ENCODE measurements around the gene GDF10. TPM values are rescaled to one million over a fixed set of nuclear protein-coding genes. Genes with fewer than 3 reads are reported as not detected.

Gene GDF10
- polyA plus RNA-seq, 4 donors = 0.63 to 1.6 TPM; not detected in 2

- DNase-seq (no peak), FAIRE-seq (no peak)
- H3K4me1 ChIP-seq (ENCODE audit: control insufficient read depth in 3 of 3, insufficient read depth in 2 of 3, low read depth in 1 of 3, low read length in 2 of 3) = peaks cover 0 to 9% (median 7%) of the 10 kb centered on the region in 3 donors
- WGBS, 3 donors = 72 to 86% (median 79%) methylated on average over 7 of the region's 7 CpGs
- no peaks in the 10 kb centered on the region for H3K9me3 ChIP-seq (ENCODE audit: control insufficient read depth in 2 of 2, insufficient read depth in 1 of 2, low read depth in 1 of 2, low read length in 1 of 2)
- no peak overlapping the region for H3K4me3 ChIP-seq (ENCODE audit: low read depth in 1 of 3, low read length in 3 of 3)
- no peaks in the 10 kb centered on the region for H3K36me3 ChIP-seq (ENCODE audit: control insufficient read depth in 3 of 3, insufficient read depth in 2 of 3, low read depth in 1 of 3, low read length in 3 of 3)
- H3K27ac ChIP-seq (ENCODE audit: low read depth in 1 of 3, low read length in 2 of 3) = no peak overlapping the region
- peaks cover 0 to 4% (median 0%) of the 10 kb centered on the region in 3 donors for H3K27me3 ChIP-seq (ENCODE audit: control insufficient read depth in 3 of 3, insufficient read depth in 3 of 3, low read length in 3 of 3)
Observed at GRCh38 chr10:47331954-47332353, 32.0 kb downstream of the GDF10 start.

- Histone ChIP-seq H3K36me3 (ENCODE audit: control insufficient read depth in 3 of 3, insufficient read depth in 2 of 3, low read depth in 1 of 3, low read length in 3 of 3) (no peaks in the 10 kb centered on the region), H3K9me3 (ENCODE audit: control insufficient read depth in 2 of 2, insufficient read depth in 1 of 2, low read depth in 1 of 2, low read length in 1 of 2) (no peaks in the 10 kb centered on the region), H3K4me3 (ENCODE audit: low read depth in 1 of 3, low read length in 3 of 3) (no peak overlapping the region), H3K4me1 (ENCODE audit: control insufficient read depth in 3 of 3, insufficient read depth in 2 of 3, low read depth in 1 of 3, low read length in 2 of 3) (peaks cover 0 to 9% (median 7%) of the 10 kb centered on the region in 3 donors), H3K27ac (ENCODE audit: low read depth in 1 of 3, low read length in 2 of 3) (no peak overlapping the region), H3K27me3 (ENCODE audit: control insufficient read depth in 3 of 3, insufficient read depth in 3 of 3, low read length in 3 of 3) (peaks cover 0 to 4% (median 0%) of the 10 kb centered on the region in 3 donors)
- no peak for DNase-seq
- FAIRE-seq = no peak
- WGBS, 3 donors = 75 to 92% (median 76%) methylated on average over 3 of the region's 3 CpGs
Observed at GRCh38 chr10:47332371-47332770, 32.4 kb downstream of the GDF10 start.

GRCh38 chr10:47332946-47333345 is 32.9 kb downstream of the GDF10 start:
- H3K9me3 ChIP-seq (ENCODE audit: control insufficient read depth in 2 of 2, insufficient read depth in 1 of 2, low read depth in 1 of 2, low read length in 1 of 2) = no peaks in the 10 kb centered on the region
- H3K4me1 ChIP-seq (ENCODE audit: control insufficient read depth in 3 of 3, insufficient read depth in 2 of 3, low read depth in 1 of 3, low read length in 2 of 3) = peaks cover 0 to 9% (median 7%) of the 10 kb centered on the region in 3 donors
- H3K36me3 ChIP-seq (ENCODE audit: control insufficient read depth in 3 of 3, insufficient read depth in 2 of 3, low read depth in 1 of 3, low read length in 3 of 3) = no peaks in the 10 kb centered on the region
- H3K27ac ChIP-seq (ENCODE audit: low read depth in 1 of 3, low read length in 2 of 3) = no peak overlapping the region
- DNase-seq (no peak), FAIRE-seq (no peak)
- WGBS, 3 donors = 78 to 95% (median 92%) methylated on average over 3 of the region's 3 CpGs
- H3K27me3 ChIP-seq (ENCODE audit: control insufficient read depth in 3 of 3, insufficient read depth in 3 of 3, low read length in 3 of 3) = peaks cover 0 to 4% (median 0%) of the 10 kb centered on the region in 3 donors
- no peak overlapping the region for H3K4me3 ChIP-seq (ENCODE audit: low read depth in 1 of 3, low read length in 3 of 3)

GRCh38 chr10:47333532-47333931 is 33.5 kb downstream of the GDF10 start:
- DNase-seq = no peak
- H3K4me1 ChIP-seq (ENCODE audit: control insufficient read depth in 3 of 3, insufficient read depth in 2 of 3, low read depth in 1 of 3, low read length in 2 of 3) = peaks cover 0 to 9% (median 7%) of the 10 kb centered on the region in 3 donors
- no peak overlapping the region for H3K4me3 ChIP-seq (ENCODE audit: low read depth in 1 of 3, low read length in 3 of 3)
- no peak for FAIRE-seq
- H3K36me3 ChIP-seq (ENCODE audit: control insufficient read depth in 3 of 3, insufficient read depth in 2 of 3, low read depth in 1 of 3, low read length in 3 of 3) = no peaks in the 10 kb centered on the region
- 83 to 88% (median 87%) methylated on average over 6 of the region's 6 CpGs for WGBS, 3 donors
- H3K27me3 ChIP-seq (ENCODE audit: control insufficient read depth in 3 of 3, insufficient read depth in 3 of 3, low read length in 3 of 3) = peaks cover 0 to 4% (median 0%) of the 10 kb centered on the region in 3 donors
- H3K27ac ChIP-seq (ENCODE audit: low read depth in 1 of 3, low read length in 2 of 3) = no peak overlapping the region
- no peaks in the 10 kb centered on the region for H3K9me3 ChIP-seq (ENCODE audit: control insufficient read depth in 2 of 2, insufficient read depth in 1 of 2, low read depth in 1 of 2, low read length in 1 of 2)

GRCh38 chr10:47334466-47335295 is 34.7 kb downstream of the GDF10 start:
- no peak for DNase-seq
- no peak overlapping the region for H3K4me3 ChIP-seq (ENCODE audit: low read depth in 1 of 3, low read length in 3 of 3)
- peaks cover 0 to 4% (median 0%) of the 10 kb centered on the region in 3 donors for H3K27me3 ChIP-seq (ENCODE audit: control insufficient read depth in 3 of 3, insufficient read depth in 3 of 3, low read length in 3 of 3)
- H3K9me3 ChIP-seq (ENCODE audit: control insufficient read depth in 2 of 2, insufficient read depth in 1 of 2, low read depth in 1 of 2, low read length in 1 of 2) = no peaks in the 10 kb centered on the region
- FAIRE-seq = no peak
- 83 to 87% (median 85%) methylated on average over 8 of the region's 8 CpGs for WGBS, 3 donors
- peaks cover 0 to 8% (median 6%) of the 10 kb centered on the region in 3 donors for H3K4me1 ChIP-seq (ENCODE audit: control insufficient read depth in 3 of 3, insufficient read depth in 2 of 3, low read depth in 1 of 3, low read length in 2 of 3)
- H3K36me3 ChIP-seq (ENCODE audit: control insufficient read depth in 3 of 3, insufficient read depth in 2 of 3, low read depth in 1 of 3, low read length in 3 of 3) = no peaks in the 10 kb centered on the region
- no peak overlapping the region for H3K27ac ChIP-seq (ENCODE audit: low read depth in 1 of 3, low read length in 2 of 3)

- FAIRE-seq (no peak), DNase-seq (no peak)
- Histone ChIP-seq H3K27ac (ENCODE audit: low read depth in 1 of 3, low read length in 2 of 3) (no peak overlapping the region), H3K36me3 (ENCODE audit: control insufficient read depth in 3 of 3, insufficient read depth in 2 of 3, low read depth in 1 of 3, low read length in 3 of 3) (no peaks in the 10 kb centered on the region), H3K27me3 (ENCODE audit: control insufficient read depth in 3 of 3, insufficient read depth in 3 of 3, low read length in 3 of 3) (peaks cover 0 to 4% (median 0%) of the 10 kb centered on the region in 3 donors), H3K9me3 (ENCODE audit: control insufficient read depth in 2 of 2, insufficient read depth in 1 of 2, low read depth in 1 of 2, low read length in 1 of 2) (no peaks in the 10 kb centered on the region), H3K4me1 (ENCODE audit: control insufficient read depth in 3 of 3, insufficient read depth in 2 of 3, low read depth in 1 of 3, low read length in 2 of 3) (peaks cover 0 to 3% (median 0%) of the 10 kb centered on the region in 3 donors), H3K4me3 (ENCODE audit: low read depth in 1 of 3, low read length in 3 of 3) (no peak overlapping the region)
- 85 to 95% (median 89%) methylated on average over 5 of the region's 5 CpGs for WGBS, 3 donors
Observed at GRCh38 chr10:47335906-47336305, 35.9 kb downstream of the GDF10 start.

GRCh38 chr10:47336387-47337134 is 36.6 kb downstream of the GDF10 start:
- DNase-seq (no peak), FAIRE-seq (no peak)
- H3K4me3 ChIP-seq (ENCODE audit: low read depth in 1 of 3, low read length in 3 of 3) = no peak overlapping the region
- H3K4me1 ChIP-seq (ENCODE audit: control insufficient read depth in 3 of 3, insufficient read depth in 2 of 3, low read depth in 1 of 3, low read length in 2 of 3) = no peaks in the 10 kb centered on the region
- H3K9me3 ChIP-seq (ENCODE audit: control insufficient read depth in 2 of 2, insufficient read depth in 1 of 2, low read depth in 1 of 2, low read length in 1 of 2) = no peaks in the 10 kb centered on the region
- 74 to 88% (median 80%) methylated on average over 15 of the region's 15 CpGs for WGBS, 3 donors
- H3K36me3 ChIP-seq (ENCODE audit: control insufficient read depth in 3 of 3, insufficient read depth in 2 of 3, low read depth in 1 of 3, low read length in 3 of 3) = no peaks in the 10 kb centered on the region
- peaks cover 0 to 4% (median 0%) of the 10 kb centered on the region in 3 donors for H3K27me3 ChIP-seq (ENCODE audit: control insufficient read depth in 3 of 3, insufficient read depth in 3 of 3, low read length in 3 of 3)
- no peak overlapping the region for H3K27ac ChIP-seq (ENCODE audit: low read depth in 1 of 3, low read length in 2 of 3)

- no peaks in the 10 kb centered on the region for H3K36me3 ChIP-seq (ENCODE audit: control insufficient read depth in 3 of 3, insufficient read depth in 2 of 3, low read depth in 1 of 3, low read length in 3 of 3)
- H3K4me1 ChIP-seq (ENCODE audit: control insufficient read depth in 3 of 3, insufficient read depth in 2 of 3, low read depth in 1 of 3, low read length in 2 of 3) = no peaks in the 10 kb centered on the region
- H3K9me3 ChIP-seq (ENCODE audit: control insufficient read depth in 2 of 2, insufficient read depth in 1 of 2, low read depth in 1 of 2, low read length in 1 of 2) = no peaks in the 10 kb centered on the region
- H3K27me3 ChIP-seq (ENCODE audit: control insufficient read depth in 3 of 3, insufficient read depth in 3 of 3, low read length in 3 of 3) = peaks cover 0 to 4% (median 0%) of the 10 kb centered on the region in 3 donors
- WGBS, 3 donors = 73 to 76% (median 74%) methylated on average over 4 of the region's 4 CpGs
- H3K27ac ChIP-seq (ENCODE audit: low read depth in 1 of 3, low read length in 2 of 3) = no peak overlapping the region
- no peak overlapping the region for H3K4me3 ChIP-seq (ENCODE audit: low read depth in 1 of 3, low read length in 3 of 3)
- DNase-seq (no peak), FAIRE-seq (no peak)
Observed at GRCh38 chr10:47337310-47337709, 37.3 kb downstream of the GDF10 start.

All from small intestine (tissue), 7 donors.